Uterus (tissue), 4 donors: ENCODE results near the gene KHK. TPM values are rescaled to one million over a fixed set of nuclear protein-coding genes. Genes with fewer than 3 reads are reported as not detected.

Source experiments
- DNase-seq, 2 donors: peaks; one replicate each; pipeline ENCODE4 v3.0.0-alpha.2; 2019 to 2020
- H3K27ac ChIP-seq, 2 donors: fragments of 200-600 bp; sonication (generic); 1 replicate in 1 of 2; 2 replicates in 1 of 2; pipeline ENCODE4 v1.5.1; 2016 to 2018
- H3K27me3 ChIP-seq, 2 donors: fragments of 200-600 bp; sonication (generic); one replicate each; pipeline ENCODE4 v1.5.1; 2018 to 2019; ENCODE audit warnings: control low read depth in 1 of 2
- H3K36me3 ChIP-seq, 2 donors: fragments of 200-600 bp; sonication (generic); one replicate each; pipeline ENCODE4 v1.5.1; 2019; ENCODE audit warnings: control low read depth in 1 of 2
- H3K4me1 ChIP-seq, 2 donors: fragments of 200-600 bp; sonication (generic); one replicate each; pipeline ENCODE4 v1.5.1; 2018 to 2019; ENCODE audit warnings: control low read depth in 1 of 2
- H3K4me3 ChIP-seq, 2 donors: fragments of 200-600 bp; sonication (generic); 1 replicate in 1 of 2; 2 replicates in 1 of 2; pipeline ENCODE4 v1.5.1; 2018 to 2019; ENCODE audit warnings: mild to moderate bottlenecking in 1 of 2
- H3K9me3 ChIP-seq, 2 donors: fragments of 200-600 bp; sonication (generic); one replicate each; pipeline ENCODE4 v1.5.1; 2019; ENCODE audit warnings: control low read depth in 1 of 2
- CTCF ChIP-seq, 4 experiments: fragments of 200-600 bp in 2 of 4; fragments of 450-650 bp in 2 of 4; sonication (generic) in 2 of 4; IDR thresholded peaks; one replicate each; pipeline ENCODE4 v1.5.1; 2016 to 2019; ENCODE audit warnings: antibody characterized with exemption in 4 of 4, mild to moderate bottlenecking in 2 of 4, moderate library complexity in 1 of 4
- POLR2A ChIP-seq, 2 donors: fragments of 450-650 bp; IDR thresholded peaks; one replicate each; pipeline ENCODE4 v1.6.1; 2016; ENCODE audit warnings: antibody characterized with exemption in 2 of 2, mild to moderate bottlenecking in 1 of 2, moderate library complexity in 1 of 2
- intact Hi-C: fragments of 100-400 bp; cut with DNase I; formaldehyde crosslinking; loops from one replicate; pipeline ENCODE4 v1.15.1; 2023; ENCODE audit warnings: low total_unique reads
- total RNA-seq, 4 donors: library from RNA; depleted of rRNA in 3 of 4; stranded (reverse); fragments of >200 nt in 3 of 4; gene quantifications; one replicate each; pipeline versions ENCODE4 v1.1.0 to v1.2.4, GENCODE V29; 2014 to 2023
- donor health status: DM: yes; HTN: yes; CAD: no.

The KHK gene
- total RNA-seq, 4 donors from 2014 or later: 1.0 to 21.6 (median 5.4) TPM

DNA sequence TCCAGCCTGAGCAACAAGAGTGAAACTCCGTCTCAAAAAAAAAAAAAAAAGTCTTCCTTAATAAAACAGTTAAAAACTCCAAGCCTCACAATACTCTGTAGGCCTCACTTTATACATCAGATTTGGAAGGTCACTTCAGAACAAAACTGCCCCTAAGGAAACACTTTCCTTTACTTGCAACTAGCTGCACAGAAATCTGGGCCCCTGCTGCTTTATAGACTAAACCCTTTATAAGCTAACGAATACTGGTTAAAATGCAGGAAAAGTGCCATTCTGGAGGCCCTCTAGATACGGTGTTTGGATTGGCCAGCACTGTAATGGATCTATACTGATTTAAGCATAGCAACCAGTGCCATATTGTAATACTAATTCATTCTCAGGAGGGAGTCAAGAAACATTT lies 38.5 kb downstream of the KHK start:
- Histone ChIP-seq H3K4me1 (no peaks in the 10 kb centered on the region), H3K9me3 (no peaks in the 10 kb centered on the region), H3K4me3 (no peak overlapping the region), H3K27ac (no peak overlapping the region), H3K27me3 (no peaks in the 10 kb centered on the region), H3K36me3 (no peaks in the 10 kb centered on the region)
- no peak for TF ChIP-seq CTCF (IDR thresholded peaks at IDR 0.05)
- TF ChIP-seq POLR2A (IDR thresholded peaks at IDR 0.05): no peak
- intact Hi-C loops: no loop called here
- DNase-seq: no peak

DNA sequence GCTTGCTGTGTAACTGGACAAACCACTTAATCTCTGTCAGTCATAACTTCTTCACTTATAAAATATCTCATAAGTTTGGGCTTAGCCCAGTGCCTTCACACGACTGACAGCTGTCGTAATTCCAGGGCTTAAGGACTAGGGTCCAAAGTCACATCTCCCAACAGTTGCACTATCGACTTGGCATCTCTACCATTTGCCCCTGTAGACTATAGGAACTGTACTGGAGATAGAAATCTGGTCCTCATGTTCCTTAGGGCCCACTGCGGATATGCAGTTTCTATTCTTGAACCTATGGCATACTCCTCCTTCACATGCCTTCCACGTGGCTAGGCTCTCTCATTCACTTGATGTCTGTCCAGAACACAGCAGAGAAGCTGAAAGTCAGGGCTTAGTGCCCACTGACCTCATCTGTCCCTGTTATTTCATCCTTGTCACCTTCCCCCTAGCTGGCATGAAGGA lies 39.7 kb downstream of the KHK start:
- Histone ChIP-seq H3K36me3 (no peaks in the 10 kb centered on the region), H3K4me1 (no peaks in the 10 kb centered on the region), H3K27ac (no peak overlapping the region), H3K9me3 (no peaks in the 10 kb centered on the region), H3K27me3 (no peaks in the 10 kb centered on the region), H3K4me3 (no peak overlapping the region)
- intact Hi-C loops: no loop called here
- DNase-seq: no peak
- TF ChIP-seq CTCF (IDR thresholded peaks at IDR 0.05): no peak

GRCh38 chr2:27127883-27128667 lies 41.5 kb downstream of the KHK start:
- Histone ChIP-seq H3K36me3 (no peaks in the 10 kb centered on the region), H3K9me3 (no peaks in the 10 kb centered on the region)
- intact Hi-C loops: no loop called here

GRCh38 chr2:27128668-27129571 lies 42.3 kb downstream of the KHK start:
- H3K9me3 ChIP-seq: no peaks in the 10 kb centered on the region
- no peak for TF ChIP-seq POLR2A (IDR thresholded peaks at IDR 0.05)
- H3K4me1 ChIP-seq: peaks cover 0 to 12% of the 10 kb centered on the region in 2 donors
- no peaks in the 10 kb centered on the region for H3K27me3 ChIP-seq
- H3K36me3 ChIP-seq: no peaks in the 10 kb centered on the region
- no peak overlapping the region for H3K4me3 ChIP-seq
- intact Hi-C loops: no loop called here
- no peak overlapping the region for H3K27ac ChIP-seq
- no peak for DNase-seq

More at GRCh38 chr2:27127883-27128667, 41.5 kb downstream of the KHK start:
- no peak for DNase-seq
- Histone ChIP-seq H3K4me3 (no peak overlapping the region), H3K27me3 (no peaks in the 10 kb centered on the region), H3K27ac (no peak overlapping the region), H3K4me1 (peaks cover 0 to 5% of the 10 kb centered on the region in 2 donors)
- TF ChIP-seq POLR2A (IDR thresholded peaks at IDR 0.05): no peak
- no peak for TF ChIP-seq CTCF (IDR thresholded peaks at IDR 0.05)

DNA sequence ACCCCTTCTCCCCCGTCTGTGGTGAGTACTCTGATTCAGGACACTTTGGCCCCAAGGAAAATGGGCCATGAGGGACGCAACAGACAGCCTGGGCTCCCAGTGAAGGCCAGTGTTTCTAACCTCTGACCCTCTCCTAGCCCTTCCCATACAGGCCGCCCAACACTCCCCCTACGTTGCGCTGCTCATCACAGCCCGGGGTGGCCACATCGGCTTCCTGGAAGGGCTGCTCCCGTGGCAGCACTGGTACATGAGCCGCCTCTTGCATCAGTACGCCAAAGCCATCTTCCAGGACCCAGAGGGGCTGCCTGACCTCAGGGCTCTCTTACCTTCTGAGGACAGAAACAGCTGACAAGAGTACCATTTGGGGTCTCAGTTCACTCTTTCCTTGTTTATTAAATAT lies 43.8 kb downstream of the KHK start:
- no peak overlapping the region for H3K4me3 ChIP-seq
- DNase-seq: no peak
- TF ChIP-seq CTCF (IDR thresholded peaks at IDR 0.05) (no peak), POLR2A (IDR thresholded peaks at IDR 0.05) (no peak)
- no peak overlapping the region for H3K27ac ChIP-seq
- H3K9me3 ChIP-seq: no peaks in the 10 kb centered on the region
- H3K4me1 ChIP-seq: peaks cover 0 to 12% of the 10 kb centered on the region in 2 donors
- H3K27me3 ChIP-seq: no peaks in the 10 kb centered on the region
- intact Hi-C loops: loop anchor here (10.0 kb wide), 1 partner anchor 64 kb away; no protein-coding TSS in a partner anchor
- no peaks in the 10 kb centered on the region for H3K36me3 ChIP-seq
